Activated naive CD8-positive, alpha-beta T cell treated with anti-CD3 and anti-CD28 coated beads for 36 hours (primary cell): ENCODE data around the gene FBN1. TPM values are rescaled to one million over a fixed set of nuclear protein-coding genes. Genes with fewer than 3 reads are reported as not detected.

Experiments used
- DNase-seq: peaks from one replicate; pipeline ENCODE4 v3.0.0; 2021
- H3K27ac Mint-ChIP-seq: one replicate; pipeline ENCODE4 v1.8.0; 2022; ENCODE audit warnings: mild to moderate bottlenecking, moderate library complexity, mixed read lengths
- H3K27me3 Mint-ChIP-seq: one replicate; pipeline ENCODE4 v1.8.0; 2022; ENCODE audit warnings: mild to moderate bottlenecking, mixed read lengths
- H3K36me3 Mint-ChIP-seq: one replicate; pipeline ENCODE4 v1.8.0; 2021; ENCODE audit warnings: mild to moderate bottlenecking, mixed read lengths
- H3K4me1 Mint-ChIP-seq: one replicate; pipeline ENCODE4 v1.8.0; 2021; ENCODE audit warnings: mixed read lengths
- H3K4me3 Mint-ChIP-seq: one replicate; pipeline ENCODE4 v1.8.0; 2022; ENCODE audit warnings: mild to moderate bottlenecking, moderate library complexity, mixed read lengths
- H3K9me3 Mint-ChIP-seq: one replicate; pipeline ENCODE4 v1.8.0; 2022; ENCODE audit warnings: mixed read lengths
- total RNA-seq, 2 experiments: library from RNA; stranded (reverse); gene quantifications; one replicate each; pipeline ENCODE4 v1.2.3, GENCODE V29; 2021

The FBN1 gene
- total RNA-seq, 2 experiments from 2014 or later, result 0.22 to 0.29 TPM

- Mint-ChIP-seq H3K27ac (no peak overlapping the region), H3K4me3 (no peak overlapping the region), H3K4me1 (no peaks in the 10 kb centered on the region), H3K36me3 (no peaks in the 10 kb centered on the region), H3K27me3 (no peaks in the 10 kb centered on the region), H3K9me3 (no peaks in the 10 kb centered on the region)
- no peak for DNase-seq
Measured at GRCh38 chr15:48584812-48585563, 60.5 kb downstream of the FBN1 start.

- H3K36me3 Mint-ChIP-seq, result no peaks in the 10 kb centered on the region
- no peaks in the 10 kb centered on the region for H3K4me1 Mint-ChIP-seq
Measured at GRCh38 chr15:48584090-48584811, 61.3 kb downstream of the FBN1 start.

GRCh38 chr15:48582452-48583247 lies 62.9 kb downstream of the FBN1 start:
- no peak overlapping the region for H3K4me3 Mint-ChIP-seq
- no peaks in the 10 kb centered on the region for H3K9me3 Mint-ChIP-seq

More at GRCh38 chr15:48584090-48584811, 61.3 kb downstream of the FBN1 start:
- Mint-ChIP-seq H3K4me3 (no peak overlapping the region), H3K27ac (no peak overlapping the region), H3K9me3 (no peaks in the 10 kb centered on the region), H3K27me3 (no peaks in the 10 kb centered on the region)
- DNase-seq, result no peak

GRCh38 chr15:48581219-48581618 lies 64.3 kb downstream of the FBN1 start:
- no peaks in the 10 kb centered on the region for H3K9me3 Mint-ChIP-seq
- no peaks in the 10 kb centered on the region for H3K27me3 Mint-ChIP-seq

More at GRCh38 chr15:48582452-48583247, 62.9 kb downstream of the FBN1 start:
- H3K27ac Mint-ChIP-seq, result no peak overlapping the region
- H3K36me3 Mint-ChIP-seq, result no peaks in the 10 kb centered on the region
- no peaks in the 10 kb centered on the region for H3K27me3 Mint-ChIP-seq
- no peaks in the 10 kb centered on the region for H3K4me1 Mint-ChIP-seq
- DNase-seq, result no peak

GRCh38 chr15:48580736-48581135 lies 64.8 kb downstream of the FBN1 start:
- DNase-seq, result no peak
- Mint-ChIP-seq H3K27ac (no peak overlapping the region), H3K36me3 (no peaks in the 10 kb centered on the region), H3K27me3 (no peaks in the 10 kb centered on the region), H3K4me1 (no peaks in the 10 kb centered on the region), H3K9me3 (no peaks in the 10 kb centered on the region), H3K4me3 (no peak overlapping the region)

More at GRCh38 chr15:48581219-48581618, 64.3 kb downstream of the FBN1 start:
- no peak overlapping the region for H3K4me3 Mint-ChIP-seq
- no peaks in the 10 kb centered on the region for H3K4me1 Mint-ChIP-seq
- H3K27ac Mint-ChIP-seq, result no peak overlapping the region
- no peaks in the 10 kb centered on the region for H3K36me3 Mint-ChIP-seq
- DNase-seq, result no peak

- no peaks in the 10 kb centered on the region for H3K36me3 Mint-ChIP-seq
- no peaks in the 10 kb centered on the region for H3K27me3 Mint-ChIP-seq
- no peak overlapping the region for H3K27ac Mint-ChIP-seq
- DNase-seq, result no peak
- H3K4me3 Mint-ChIP-seq, result no peak overlapping the region
- H3K9me3 Mint-ChIP-seq, result no peaks in the 10 kb centered on the region
- H3K4me1 Mint-ChIP-seq, result no peaks in the 10 kb centered on the region
Measured at GRCh38 chr15:48579945-48580671, 65.4 kb downstream of the FBN1 start.

- no peak for DNase-seq
- Mint-ChIP-seq H3K27me3 (no peaks in the 10 kb centered on the region), H3K36me3 (no peaks in the 10 kb centered on the region), H3K9me3 (no peaks in the 10 kb centered on the region), H3K4me3 (no peak overlapping the region), H3K4me1 (no peaks in the 10 kb centered on the region), H3K27ac (no peak overlapping the region)
Measured at GRCh38 chr15:48578965-48579364, 66.5 kb downstream of the FBN1 start.

GRCh38 chr15:48577469-48577868 lies 68.0 kb downstream of the FBN1 start:
- no peaks in the 10 kb centered on the region for H3K9me3 Mint-ChIP-seq
- no peak overlapping the region for H3K27ac Mint-ChIP-seq
- no peaks in the 10 kb centered on the region for H3K27me3 Mint-ChIP-seq
- H3K36me3 Mint-ChIP-seq, result no peaks in the 10 kb centered on the region
- H3K4me1 Mint-ChIP-seq, result no peaks in the 10 kb centered on the region
- DNase-seq, result no peak
- H3K4me3 Mint-ChIP-seq, result no peak overlapping the region

GRCh38 chr15:48574187-48574586 lies 71.3 kb downstream of the FBN1 start:
- Mint-ChIP-seq H3K9me3 (no peaks in the 10 kb centered on the region), H3K27me3 (no peaks in the 10 kb centered on the region), H3K4me3 (no peak overlapping the region), H3K36me3 (no peaks in the 10 kb centered on the region), H3K27ac (no peak overlapping the region), H3K4me1 (no peaks in the 10 kb centered on the region)
- DNase-seq, result no peak

- no peak for DNase-seq
- Mint-ChIP-seq H3K36me3 (no peaks in the 10 kb centered on the region), H3K27me3 (no peaks in the 10 kb centered on the region), H3K27ac (no peak overlapping the region), H3K9me3 (no peaks in the 10 kb centered on the region), H3K4me3 (no peak overlapping the region), H3K4me1 (no peaks in the 10 kb centered on the region)
Measured at GRCh38 chr15:48573780-48574179, 71.7 kb downstream of the FBN1 start.

GRCh38 chr15:48572823-48573222 lies 72.7 kb downstream of the FBN1 start:
- H3K27me3 Mint-ChIP-seq, result no peaks in the 10 kb centered on the region
- no peak overlapping the region for H3K4me3 Mint-ChIP-seq
- H3K27ac Mint-ChIP-seq, result no peak overlapping the region
- no peaks in the 10 kb centered on the region for H3K9me3 Mint-ChIP-seq
- H3K36me3 Mint-ChIP-seq, result no peaks in the 10 kb centered on the region
- H3K4me1 Mint-ChIP-seq, result no peaks in the 10 kb centered on the region
- DNase-seq, result no peak

GRCh38 chr15:48571510-48571909 lies 74.0 kb downstream of the FBN1 start:
- Mint-ChIP-seq H3K4me3 (no peak overlapping the region), H3K27ac (no peak overlapping the region), H3K36me3 (no peaks in the 10 kb centered on the region), H3K27me3 (peaks cover 3% of the 10 kb centered on the region), H3K9me3 (no peaks in the 10 kb centered on the region), H3K4me1 (no peaks in the 10 kb centered on the region)
- no peak for DNase-seq

GRCh38 chr15:48570822-48571221 lies 74.7 kb downstream of the FBN1 start:
- H3K36me3 Mint-ChIP-seq, result no peaks in the 10 kb centered on the region
- H3K4me3 Mint-ChIP-seq, result no peak overlapping the region
- H3K9me3 Mint-ChIP-seq, result no peaks in the 10 kb centered on the region
- H3K4me1 Mint-ChIP-seq, result no peaks in the 10 kb centered on the region
- H3K27ac Mint-ChIP-seq, result no peak overlapping the region
- peaks cover 3% of the 10 kb centered on the region for H3K27me3 Mint-ChIP-seq
- no peak for DNase-seq

GRCh38 chr15:48569591-48570302 lies 75.8 kb downstream of the FBN1 start:
- no peak for DNase-seq
- H3K4me3 Mint-ChIP-seq, result no peak overlapping the region
- no peak overlapping the region for H3K27ac Mint-ChIP-seq
- no peaks in the 10 kb centered on the region for H3K36me3 Mint-ChIP-seq
- H3K27me3 Mint-ChIP-seq, result peaks cover 3% of the 10 kb centered on the region
- H3K4me1 Mint-ChIP-seq, result no peaks in the 10 kb centered on the region
- no peaks in the 10 kb centered on the region for H3K9me3 Mint-ChIP-seq
